ENCODE data around the gene CCDC178.

The CCDC178 gene

GRCh38 chr18:33440060-33441043 is at the start of gene CCDC178:
CCDC178 (minus strand) TSS chr18:33440721; CDS start chr18:33412088, 28,633 bp downstream.
- DNase-seq (ENCODE audit: insufficient read length, low spot score) (no peak), FAIRE-seq (no peak)
- TF ChIP-seq POLR2A (IDR thresholded peaks at IDR 0.05; ENCODE audit: low read depth, low read length) = no peak

GRCh38 chr18:33483908-33484307 is 43.4 kb upstream of the CCDC178 start:
- no peak for DNase-seq (ENCODE audit: insufficient read length, low spot score)
- no peak for FAIRE-seq
- TF ChIP-seq POLR2A (IDR thresholded peaks at IDR 0.05; ENCODE audit: low read depth, low read length) = no peak

- DNase-seq (ENCODE audit: insufficient read length, low spot score) = no peak
- no peak for FAIRE-seq
- no peak for TF ChIP-seq POLR2A (IDR thresholded peaks at IDR 0.05; ENCODE audit: low read depth, low read length)
Measured at GRCh38 chr18:33472509-33472908, 32.0 kb upstream of the CCDC178 start.

- FAIRE-seq (no peak), DNase-seq (ENCODE audit: insufficient read length, low spot score) (no peak)
- no peak for TF ChIP-seq POLR2A (IDR thresholded peaks at IDR 0.05; ENCODE audit: low read depth, low read length)
Measured at GRCh38 chr18:33470216-33470615, 29.7 kb upstream of the CCDC178 start.

- FAIRE-seq (no peak), DNase-seq (ENCODE audit: insufficient read length, low spot score) (no peak)
- TF ChIP-seq POLR2A (IDR thresholded peaks at IDR 0.05; ENCODE audit: low read depth, low read length) = no peak
Measured at GRCh38 chr18:33469699-33470098, 29.2 kb upstream of the CCDC178 start.

- no peak for FAIRE-seq
- DNase-seq (ENCODE audit: insufficient read length, low spot score) = no peak
- TF ChIP-seq POLR2A (IDR thresholded peaks at IDR 0.05; ENCODE audit: low read depth, low read length) = no peak
Measured at GRCh38 chr18:33467531-33467930, 27.0 kb upstream of the CCDC178 start.

GRCh38 chr18:33466822-33467221 is 26.3 kb upstream of the CCDC178 start:
- no peak for DNase-seq (ENCODE audit: insufficient read length, low spot score)
- no peak for FAIRE-seq
- no peak for TF ChIP-seq POLR2A (IDR thresholded peaks at IDR 0.05; ENCODE audit: low read depth, low read length)

GRCh38 chr18:33460681-33461080 is 20.2 kb upstream of the CCDC178 start:
- DNase-seq (ENCODE audit: insufficient read length, low spot score) = no peak
- FAIRE-seq = no peak
- TF ChIP-seq POLR2A (IDR thresholded peaks at IDR 0.05; ENCODE audit: low read depth, low read length) = no peak

- FAIRE-seq (no peak), DNase-seq (ENCODE audit: insufficient read length, low spot score) (no peak)
- no peak for TF ChIP-seq POLR2A (IDR thresholded peaks at IDR 0.05; ENCODE audit: low read depth, low read length)
Measured at GRCh38 chr18:33459612-33460011, 19.1 kb upstream of the CCDC178 start.

- no peak for DNase-seq (ENCODE audit: insufficient read length, low spot score)
- FAIRE-seq = no peak
- no peak for TF ChIP-seq POLR2A (IDR thresholded peaks at IDR 0.05; ENCODE audit: low read depth, low read length)
Measured at GRCh38 chr18:33446604-33447003, 6.1 kb upstream of the CCDC178 start.

- no peak for TF ChIP-seq POLR2A (IDR thresholded peaks at IDR 0.05; ENCODE audit: low read depth, low read length)
- no peak for FAIRE-seq
Measured at GRCh38 chr18:33444709-33445108, 4.2 kb upstream of the CCDC178 start.

GRCh38 chr18:33432857-33433256 is 7.7 kb downstream of the CCDC178 start:
- FAIRE-seq (no peak), DNase-seq (ENCODE audit: insufficient read length, low spot score) (no peak)
- TF ChIP-seq POLR2A (IDR thresholded peaks at IDR 0.05; ENCODE audit: low read depth, low read length) = no peak

More at GRCh38 chr18:33444709-33445108, 4.2 kb upstream of the CCDC178 start:
- DNase-seq (ENCODE audit: insufficient read length, low spot score) = no peak

GRCh38 chr18:33427549-33427948 is 13.0 kb downstream of the CCDC178 start:
- no peak for FAIRE-seq
- no peak for DNase-seq (ENCODE audit: insufficient read length, low spot score)
- no peak for TF ChIP-seq POLR2A (IDR thresholded peaks at IDR 0.05; ENCODE audit: low read depth, low read length)

GRCh38 chr18:33424266-33424946 is 16.1 kb downstream of the CCDC178 start:
- TF ChIP-seq POLR2A (IDR thresholded peaks at IDR 0.05; ENCODE audit: low read depth, low read length) = no peak
- DNase-seq (ENCODE audit: insufficient read length, low spot score) (no peak), FAIRE-seq (no peak)

Measured in H54 (cell line).